HFF-Myc (cell line): Measurements from ENCODE around the gene ARL5C.

ENCODE experiments used
- DNase-seq: peaks from one replicate; pipeline ENCODE4 v3.0.0-alpha.2; 2011; ENCODE audit warnings: low read depth; ENCODE audit errors: extremely low read depth
- H3K4me3 ChIP-seq: replicated peaks from 2 replicates; pipeline ENCODE4 v1.5.1; 2011; ENCODE audit warnings: low read depth, mild to moderate bottlenecking, control low read depth, low read length
- TF ChIP-seq, protein P1 (sequence below): IDR thresholded peaks from 2 replicates; pipeline ENCODE4 v1.5.1; 2012; ENCODE audit warnings: mild to moderate bottlenecking, low read depth, low read length, control low read depth; ENCODE audit errors: missing control alignments

Gene ARL5C, protein sequence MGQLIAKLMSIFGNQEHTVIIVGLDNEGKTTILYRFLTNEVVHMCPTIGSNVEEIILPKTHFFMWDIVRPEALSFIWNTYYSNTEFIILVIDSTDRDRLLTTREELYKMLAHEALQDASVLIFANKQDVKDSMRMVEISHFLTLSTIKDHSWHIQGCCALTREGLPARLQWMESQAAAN

DNA sequence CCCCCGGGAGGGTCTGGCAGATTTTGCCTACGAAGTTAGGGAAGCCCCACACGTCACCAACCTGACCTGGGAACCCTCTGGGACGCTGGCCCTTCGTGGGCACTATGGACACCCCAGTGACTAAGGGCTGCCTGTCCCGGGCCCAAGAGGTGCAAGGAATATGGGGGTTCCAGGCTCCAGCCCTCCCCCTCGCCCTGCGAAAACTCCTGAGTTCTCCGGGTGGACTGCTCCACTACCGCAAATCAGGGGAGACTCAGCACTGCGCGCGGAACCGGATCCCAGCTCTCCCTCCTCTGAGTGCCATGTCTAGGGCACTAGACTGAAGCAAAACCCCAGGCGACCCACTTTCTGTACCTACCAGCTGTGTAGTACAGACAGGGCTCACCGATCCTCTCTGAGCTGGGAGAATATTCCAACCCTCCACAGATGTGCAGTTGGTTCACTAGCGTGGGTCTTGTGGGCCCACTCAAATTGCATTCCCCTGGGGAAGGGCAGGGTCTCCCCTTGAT is at the start of gene ARL5C:
Gene ARL5C, minus strand, starts transcription at position 321 of the 509 bp plus-strand sequence. CDS start 401 bp downstream, outside the sequence.
- TF ChIP-seq, protein P1, sequence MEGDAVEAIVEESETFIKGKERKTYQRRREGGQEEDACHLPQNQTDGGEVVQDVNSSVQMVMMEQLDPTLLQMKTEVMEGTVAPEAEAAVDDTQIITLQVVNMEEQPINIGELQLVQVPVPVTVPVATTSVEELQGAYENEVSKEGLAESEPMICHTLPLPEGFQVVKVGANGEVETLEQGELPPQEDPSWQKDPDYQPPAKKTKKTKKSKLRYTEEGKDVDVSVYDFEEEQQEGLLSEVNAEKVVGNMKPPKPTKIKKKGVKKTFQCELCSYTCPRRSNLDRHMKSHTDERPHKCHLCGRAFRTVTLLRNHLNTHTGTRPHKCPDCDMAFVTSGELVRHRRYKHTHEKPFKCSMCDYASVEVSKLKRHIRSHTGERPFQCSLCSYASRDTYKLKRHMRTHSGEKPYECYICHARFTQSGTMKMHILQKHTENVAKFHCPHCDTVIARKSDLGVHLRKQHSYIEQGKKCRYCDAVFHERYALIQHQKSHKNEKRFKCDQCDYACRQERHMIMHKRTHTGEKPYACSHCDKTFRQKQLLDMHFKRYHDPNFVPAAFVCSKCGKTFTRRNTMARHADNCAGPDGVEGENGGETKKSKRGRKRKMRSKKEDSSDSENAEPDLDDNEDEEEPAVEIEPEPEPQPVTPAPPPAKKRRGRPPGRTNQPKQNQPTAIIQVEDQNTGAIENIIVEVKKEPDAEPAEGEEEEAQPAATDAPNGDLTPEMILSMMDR: no peak

DNA sequence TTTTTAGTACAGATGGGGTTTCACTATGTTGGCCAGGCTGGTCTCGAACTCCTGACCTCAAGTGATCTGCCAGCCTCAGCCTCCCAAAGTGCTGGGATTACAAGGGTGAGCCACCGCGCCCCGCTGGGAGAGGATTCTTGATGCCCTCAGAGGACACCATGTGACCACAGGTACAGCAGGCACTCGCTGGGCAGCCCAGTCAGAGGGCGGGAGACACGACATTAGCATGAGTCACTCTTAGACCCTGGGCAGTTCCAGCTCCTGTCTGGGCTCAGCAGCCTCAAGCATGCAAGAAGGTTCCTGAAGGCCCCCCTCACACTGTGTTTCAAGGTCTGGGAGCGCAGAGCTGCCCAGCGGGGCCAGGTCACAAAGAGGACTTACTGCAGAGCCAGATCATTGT is 47.9 kb upstream of the ARL5C start:
- no peak for DNase-seq
- TF ChIP-seq, protein P1: no peak
- H3K4me3 ChIP-seq: no peak overlapping the region

More for the DNA sequence above, at the start of gene ARL5C:
- peak within 1 kb of the TSS; percentile 44 for H3K4me3 ChIP-seq
- no peak for DNase-seq

DNA sequence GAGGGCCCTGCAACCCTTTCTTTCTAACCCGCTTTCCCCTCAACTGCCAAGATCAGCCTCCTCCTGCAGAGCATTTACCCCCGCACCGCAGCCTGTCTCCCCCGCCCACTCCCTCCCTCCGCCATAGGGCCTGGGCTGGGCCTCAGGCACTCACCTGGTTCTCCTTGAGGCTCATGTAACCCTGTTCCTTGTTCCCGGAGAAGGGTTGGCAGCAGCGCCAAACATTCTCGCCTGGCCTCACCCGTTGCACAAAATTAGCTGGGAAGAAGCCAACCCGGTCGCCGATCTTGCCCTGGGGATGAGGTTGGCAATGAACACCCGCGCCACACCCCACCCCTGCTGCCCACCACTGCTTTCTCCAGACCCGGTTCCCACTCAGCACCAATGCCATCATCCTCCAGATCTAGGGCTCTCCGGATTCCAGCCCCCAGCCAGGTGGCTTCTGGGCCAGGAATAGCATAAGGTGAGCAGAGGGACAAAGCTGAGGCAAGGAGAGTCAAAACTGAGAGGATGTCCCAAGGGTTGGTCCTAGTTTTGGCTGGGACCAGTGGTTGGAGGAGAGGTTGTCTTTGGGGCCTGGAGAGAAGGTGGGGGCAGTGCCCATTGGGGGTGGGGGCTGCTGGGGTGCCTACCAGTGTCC is 47.0 kb upstream of the ARL5C start:
- no peak overlapping the region for H3K4me3 ChIP-seq
- TF ChIP-seq, protein P1: no peak
- no peak for DNase-seq

DNA sequence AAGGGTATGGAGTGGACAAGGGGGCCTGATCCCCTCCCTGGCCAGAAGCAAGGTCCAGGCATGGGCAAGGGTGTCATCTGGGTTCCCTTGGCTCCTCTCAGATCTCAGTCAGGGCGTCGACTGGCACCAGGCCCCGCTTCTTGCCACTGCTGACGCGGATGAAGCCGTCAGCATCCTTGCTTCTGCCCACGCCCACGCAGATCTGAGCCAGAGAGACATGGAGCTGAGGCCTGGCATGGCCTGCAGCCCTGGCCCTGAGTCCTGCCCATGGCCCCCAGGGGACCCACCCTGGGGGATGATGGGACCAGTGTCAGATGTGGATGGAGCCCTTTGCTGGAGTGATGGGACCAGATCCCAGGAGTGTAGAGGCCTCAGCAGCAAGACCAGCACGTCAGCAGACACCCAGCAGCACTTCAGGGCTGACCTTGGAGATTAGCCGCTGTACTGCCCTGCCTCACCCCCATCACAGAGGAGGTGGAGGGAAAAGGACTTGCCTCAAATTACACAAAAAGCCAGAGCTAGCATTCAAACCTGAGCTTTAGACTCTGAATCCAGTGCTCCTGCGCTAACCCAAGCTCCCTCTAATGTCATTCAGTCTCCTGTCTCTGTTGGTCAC is 46.3 kb upstream of the ARL5C start:
- no peak for DNase-seq
- H3K4me3 ChIP-seq: no peak overlapping the region
- TF ChIP-seq, protein P1: no peak

DNA sequence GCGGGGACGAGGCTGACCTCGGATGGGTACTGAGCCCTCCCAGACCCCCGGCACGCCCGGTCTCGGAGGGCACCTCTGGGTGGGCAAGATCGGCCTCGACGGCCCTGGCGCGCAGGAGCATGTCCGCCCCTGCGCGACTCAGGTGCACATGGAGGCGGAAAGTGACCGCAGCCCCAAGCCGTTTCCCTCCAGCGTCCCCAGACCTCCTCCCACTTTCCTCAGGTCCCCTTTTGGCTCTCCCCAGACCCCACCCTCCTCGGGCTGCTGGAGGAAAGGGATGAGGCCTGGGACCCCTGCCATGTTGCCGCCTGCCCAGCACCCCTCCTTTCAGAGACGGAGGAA is 44.1 kb upstream of the ARL5C start:
- no peak for DNase-seq
- H3K4me3 ChIP-seq: peak overlapping the region; percentile 23
- TF ChIP-seq, protein P1: no peak

DNA sequence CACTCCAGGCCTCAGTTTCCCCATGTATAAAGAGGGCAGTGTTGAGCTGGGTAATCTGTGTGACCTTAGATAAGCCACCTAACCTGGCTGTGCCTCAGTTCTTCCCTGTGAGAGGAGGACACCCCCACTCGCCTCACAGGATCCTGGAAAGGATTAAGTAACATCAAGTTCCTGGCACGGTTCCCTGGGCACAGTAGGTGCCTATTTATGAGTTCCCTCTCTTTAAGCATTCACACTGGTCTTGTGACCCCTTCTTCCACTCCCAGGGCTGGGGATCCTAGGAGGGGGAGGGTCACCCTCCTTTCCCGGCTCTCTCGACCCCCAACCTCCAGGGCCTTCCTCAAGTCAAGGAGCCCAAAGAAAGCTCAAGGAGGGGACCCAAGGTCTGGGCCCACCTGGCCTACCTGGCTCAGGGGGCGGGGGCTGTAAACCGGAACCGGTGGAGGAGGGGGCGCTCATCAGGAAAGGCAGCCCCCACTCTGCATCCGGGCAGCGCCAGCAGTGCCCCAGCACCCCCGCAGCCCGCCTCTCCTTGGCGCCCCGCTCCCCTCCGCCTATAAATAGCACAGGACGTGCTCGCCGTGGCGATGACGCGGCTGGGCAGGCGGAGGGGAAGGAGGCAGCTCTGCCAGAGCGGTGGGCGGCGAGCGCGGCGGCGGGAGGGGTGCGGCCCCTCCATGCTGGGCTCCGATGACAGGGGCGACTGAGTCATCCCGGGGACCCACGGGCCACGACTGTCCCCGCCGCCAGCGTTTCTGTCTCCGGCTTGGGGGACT is 43.5 kb upstream of the ARL5C start:
- TF ChIP-seq, protein P1: no peak
- H3K4me3 ChIP-seq: peak overlapping the region; percentile 23
- DNase-seq: no peak
